ENCODE data around the gene BICRA. TPM values are rescaled to one million over a fixed set of nuclear protein-coding genes. Genes with fewer than 3 reads are reported as not detected.

BICRA gene
- total RNA-seq, 1 experiment from 2014 or later = 29.3 TPM

- Mint-ChIP-seq H3K36me3 (ENCODE audit: insufficient read depth in 1 of 3, low read depth in 3 of 3) (peaks cover 18 to 46% (median 32%) of the 10 kb centered on the region in 3 experiments), H3K4me1 (no peaks in the 10 kb centered on the region), H3K27me3 (ENCODE audit: low read depth) (no peaks in the 10 kb centered on the region), H3K4me3 (no peak overlapping the region), H3K9me3 (no peaks in the 10 kb centered on the region), H3K27ac (no peak overlapping the region)
- H3K56ac ChIP-seq (ENCODE audit: insufficient read length, low read depth, low read length) = no peak overlapping the region
- DNase-seq = no peak
- H3K14ac ChIP-seq (ENCODE audit: insufficient read depth, low read length) = no peak overlapping the region
- H3K79me1 ChIP-seq (ENCODE audit: insufficient read depth, low read depth, low read length, poor library complexity, severe bottlenecking) = no peaks in the 10 kb centered on the region
- H3K23ac ChIP-seq (ENCODE audit: insufficient read length, low read depth, low read length) = no peak overlapping the region
- no peak overlapping the region for H4K8ac ChIP-seq (replicated peaks; ENCODE audit: insufficient read length, low read depth, low read length)
- H4K5ac ChIP-seq (ENCODE audit: insufficient read length, low read depth, low read length) = no peak overlapping the region
- no peak overlapping the region for H2BK15ac ChIP-seq (ENCODE audit: low read depth, low read length)
- H2AK5ac ChIP-seq (ENCODE audit: insufficient read length, low read length) = no peak overlapping the region
- no peaks in the 10 kb centered on the region for H3K79me2 ChIP-seq (ENCODE audit: insufficient read depth, low read length)
- H2BK12ac ChIP-seq (ENCODE audit: insufficient read length, low read depth, low read length) = no peak overlapping the region
- H4K20me1 ChIP-seq (ENCODE audit: control insufficient read depth, insufficient read depth, insufficient read length) = no peaks in the 10 kb centered on the region
- H3K23me2 ChIP-seq (ENCODE audit: insufficient read length, low read depth, low read length, poor library complexity, severe bottlenecking) = no peaks in the 10 kb centered on the region
- no peaks in the 10 kb centered on the region for H3K27me3 ChIP-seq (ENCODE audit: insufficient read depth, low read length)
- no peak overlapping the region for H3K18ac ChIP-seq (ENCODE audit: insufficient read length, low read depth, low read length)
- no peak overlapping the region for H3K4me2 ChIP-seq (ENCODE audit: insufficient read depth, insufficient read length, low read length)
- H2BK120ac ChIP-seq (ENCODE audit: low read depth, low read length, poor library complexity, severe bottlenecking) = no peak overlapping the region
- H2BK20ac ChIP-seq (ENCODE audit: low read depth, low read length, poor library complexity, severe bottlenecking) = no peak overlapping the region
- H3K9ac ChIP-seq (ENCODE audit: extremely low read depth, insufficient read length, low read length) = no peak overlapping the region
- no peak overlapping the region for H2BK5ac ChIP-seq (ENCODE audit: insufficient read length, low read length)
- no peak overlapping the region for H3T11ph ChIP-seq (ENCODE audit: low read length)
- H3K4ac ChIP-seq (ENCODE audit: low read depth, low read length) = no peak overlapping the region
- no CpG with 5 or more reads among the region's 90 CpGs for WGBS (ENCODE audit: extremely low coverage, insufficient read length, low lambda C conversion rate)
- H4K91ac ChIP-seq (ENCODE audit: insufficient read length, low read depth, low read length) = no peak overlapping the region
- TF ChIP-seq CTCF (conservative IDR thresholded peaks at IDR 0.05) = no peak
- H2AFZ ChIP-seq (ENCODE audit: low read length) = no peak overlapping the region
- H3K27ac ChIP-seq (ENCODE audit: insufficient read length, low read depth, low read length) = no peak overlapping the region
- H3K4me1 ChIP-seq (ENCODE audit: insufficient read depth, low read length) = no peaks in the 10 kb centered on the region
- no peaks in the 10 kb centered on the region for H3K9me3 ChIP-seq (ENCODE audit: control insufficient read depth, low read depth, low read length)
Observed at GRCh38 chr19:47679922-47680857, 71.3 kb downstream of the BICRA start.

Data from H9 (cell line).